GM23338 (cell line): Measurements from ENCODE around the gene TRMT10B. TPM values are rescaled to one million over a fixed set of nuclear protein-coding genes. Genes with fewer than 3 reads are reported as not detected.

Source experiments
- ATAC-seq: fragments of 200-7000 bp; cut with Tn5 transposase; 3 replicates; pipeline ENCODE4 v1.9.1; 2020
- DNase-seq: peaks from one replicate; pipeline ENCODE4 v3.0.0-alpha.2; 2015; ENCODE audit warnings: low spot score
- H2AFZ ChIP-seq: fragments of 200-600 bp; sonication (generic); 2 replicates; pipeline ENCODE4 v1.8.0; 2016; ENCODE audit warnings: antibody characterized with exemption, mild to moderate bottlenecking, moderate library complexity
- H3F3A ChIP-seq: fragments of 200-600 bp; sonication (generic); replicated peaks from 2 replicates; pipeline ENCODE4 v1.8.0; 2017; ENCODE audit warnings: antibody characterized with exemption, mixed run types, low read depth
- H3K27ac ChIP-seq: fragments of 200-600 bp; sonication (generic); 2 replicates; pipeline ENCODE4 v1.6.1; 2016; ENCODE audit warnings: low read depth
- H3K27me3 ChIP-seq: fragments of 200-600 bp; sonication (generic); 2 replicates; pipeline ENCODE4 v1.8.0; 2016; ENCODE audit warnings: mild to moderate bottlenecking, mixed run types, moderate library complexity; ENCODE audit not compliant: insufficient read depth
- H3K36me3 ChIP-seq: fragments of 200-600 bp; sonication (generic); 2 replicates; pipeline ENCODE4 v1.8.0; 2016; ENCODE audit warnings: mild to moderate bottlenecking; ENCODE audit not compliant: insufficient read depth
- H3K4me1 ChIP-seq: fragments of 200-600 bp; sonication (generic); 2 replicates; pipeline ENCODE4 v1.8.0; 2016; ENCODE audit warnings: mild to moderate bottlenecking, moderate library complexity; ENCODE audit not compliant: insufficient read depth
- H3K4me2 ChIP-seq: fragments of 200-600 bp; sonication (generic); 2 replicates; pipeline ENCODE4 v1.7.1; 2017; ENCODE audit warnings: mixed run types
- H3K4me3 ChIP-seq: fragments of 200-600 bp; sonication (generic); 2 replicates; pipeline ENCODE4 v1.6.1; 2016; ENCODE audit warnings: mixed run types
- H3K79me2 ChIP-seq: fragments of 200-600 bp; sonication (generic); replicated peaks from 2 replicates; pipeline ENCODE4 v1.8.0; 2017; ENCODE audit warnings: mild to moderate bottlenecking; ENCODE audit not compliant: insufficient read depth
- H3K9me2 ChIP-seq: fragments of 200-600 bp; sonication (generic); 2 replicates; pipeline ENCODE4 v1.8.0; 2017; ENCODE audit not compliant: insufficient read depth
- H4K20me1 ChIP-seq: fragments of 200-600 bp; sonication (generic); replicated peaks from 2 replicates; pipeline ENCODE4 v1.8.0; 2017; ENCODE audit warnings: mild to moderate bottlenecking; ENCODE audit not compliant: insufficient read depth
- H3K27ac Mint-ChIP-seq: 2 replicates; pipeline ENCODE4 v1.8.0; 2020; ENCODE audit warnings: inconsistent platforms, mild to moderate bottlenecking, moderate library complexity, mixed read lengths
- H3K27me3 Mint-ChIP-seq: 3 replicates; pipeline ENCODE4 v1.8.0; 2022; ENCODE audit warnings: low read depth, mild to moderate bottlenecking, moderate library complexity, mixed read lengths, inconsistent platforms; ENCODE audit not compliant: insufficient read depth, poor library complexity
- H3K36me3 Mint-ChIP-seq: 3 replicates; pipeline ENCODE4 v1.8.0; 2021; ENCODE audit warnings: low read depth, mild to moderate bottlenecking, inconsistent platforms, moderate library complexity, mixed read lengths
- H3K4me1 Mint-ChIP-seq: 3 replicates; pipeline ENCODE4 v1.8.0; 2020; ENCODE audit warnings: mild to moderate bottlenecking, inconsistent platforms, mixed read lengths
- H3K4me3 Mint-ChIP-seq: 3 replicates; pipeline ENCODE4 v1.8.0; 2021; ENCODE audit warnings: moderate library complexity, mild to moderate bottlenecking, inconsistent platforms, mixed read lengths
- H3K9me3 Mint-ChIP-seq: 3 replicates; pipeline ENCODE4 v1.8.0; 2020; ENCODE audit warnings: moderate library complexity, mild to moderate bottlenecking, inconsistent platforms, mixed read lengths
- CREB1 ChIP-seq: fragments of 250-450 bp; sonication (Bioruptor Pico); IDR thresholded peaks from 2 replicates; pipeline ENCODE4 v1.5.0; 2020; ENCODE audit warnings: low read depth, mild to moderate bottlenecking, moderate library complexity
- EZH2 ChIP-seq: fragments of 200-600 bp; sonication (generic); IDR thresholded peaks from one replicate; pipeline ENCODE4 v1.8.0; 2017; ENCODE audit warnings: antibody characterized with exemption, mild to moderate bottlenecking, low read depth; ENCODE audit not compliant: unreplicated experiment
- EZH2phosphoT487 ChIP-seq: fragments of 200-600 bp; sonication (generic); IDR thresholded peaks from one replicate; pipeline ENCODE4 v1.8.1; 2018; ENCODE audit warnings: antibody characterized with exemption; ENCODE audit not compliant: unreplicated experiment
- JUNB ChIP-seq: IDR thresholded peaks from one replicate; pipeline ENCODE4 v1.6.1; 2016; ENCODE audit warnings: antibody characterized with exemption; ENCODE audit not compliant: unreplicated experiment
- POLR2AphosphoS5 ChIP-seq: IDR thresholded peaks from 2 replicates; pipeline ENCODE4 v1.6.1; 2016; ENCODE audit warnings: antibody characterized with exemption, low read depth
- ZNF114 ChIP-seq: fragments of 250-450 bp; sonication (Bioruptor Pico); IDR thresholded peaks from 2 replicates; pipeline ENCODE4 v1.5.0; 2020; ENCODE audit warnings: mild to moderate bottlenecking, moderate library complexity
- ZNF331 ChIP-seq: fragments of 250-450 bp; sonication (Bioruptor Pico); IDR thresholded peaks from 2 replicates; pipeline ENCODE4 v1.5.0; 2020; ENCODE audit warnings: low read depth, mild to moderate bottlenecking, moderate library complexity
- polyA plus RNA-seq: library from polyadenylated mRNA; unstranded; fragments of >200 nt; fragmentation: Nextera tagmentation; extraction: Ambion mirVana; gene quantifications from 2 replicates; pipeline ENCODE4 v1.2.1, GENCODE V29; 2016
- total RNA-seq: library from RNA; depleted of rRNA; stranded (reverse); fragments of >200 nt; shearing (Covaris generic); gene quantifications from 2 replicates; pipeline ENCODE4 v1.2.3, GENCODE V29; 2014
- TF ChIP-seq, protein P1 (sequence below), 2 experiments: fragments of 200-600 bp in 1 of 2; sonication (generic) in 1 of 2; conservative IDR thresholded peaks; 2 replicates each; pipeline versions ENCODE4 v1.5.1 to v1.6.1; 2016 to 2017; ENCODE audit warnings: antibody characterized with exemption in 2 of 2, low read depth in 2 of 2, mild to moderate bottlenecking in 2 of 2, moderate library complexity in 1 of 2
- TF ChIP-seq, protein P2 (sequence below): fragments of 250-450 bp; sonication (Bioruptor Pico); IDR thresholded peaks from 2 replicates; pipeline ENCODE4 v1.5.0; 2020; ENCODE audit warnings: mild to moderate bottlenecking, moderate library complexity

The TRMT10B gene
- total and polyA plus RNA-seq, 2 experiments from 2014 or later, result 3.1 to 10.8 TPM

DNA sequence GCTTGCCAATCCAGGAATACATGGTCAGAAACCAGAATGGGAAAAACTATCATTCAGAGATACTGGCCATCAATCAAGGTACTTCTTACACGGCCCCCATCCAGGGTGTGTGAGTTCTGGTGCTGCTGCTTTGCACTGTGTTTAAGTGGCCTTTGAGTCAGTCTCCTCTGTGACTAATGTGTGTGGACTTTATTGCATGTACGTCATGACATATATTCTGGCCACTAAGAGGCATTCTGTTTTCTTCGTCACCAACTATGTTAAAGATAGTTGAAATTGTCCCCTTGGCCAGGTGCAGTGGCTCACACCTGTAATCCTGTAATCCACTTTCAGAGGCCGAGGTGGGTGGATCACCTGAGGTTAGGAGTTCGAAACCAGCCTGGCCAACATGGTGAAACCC is 22.7 kb downstream of the TRMT10B start (continued):
- TF ChIP-seq, protein P1, sequence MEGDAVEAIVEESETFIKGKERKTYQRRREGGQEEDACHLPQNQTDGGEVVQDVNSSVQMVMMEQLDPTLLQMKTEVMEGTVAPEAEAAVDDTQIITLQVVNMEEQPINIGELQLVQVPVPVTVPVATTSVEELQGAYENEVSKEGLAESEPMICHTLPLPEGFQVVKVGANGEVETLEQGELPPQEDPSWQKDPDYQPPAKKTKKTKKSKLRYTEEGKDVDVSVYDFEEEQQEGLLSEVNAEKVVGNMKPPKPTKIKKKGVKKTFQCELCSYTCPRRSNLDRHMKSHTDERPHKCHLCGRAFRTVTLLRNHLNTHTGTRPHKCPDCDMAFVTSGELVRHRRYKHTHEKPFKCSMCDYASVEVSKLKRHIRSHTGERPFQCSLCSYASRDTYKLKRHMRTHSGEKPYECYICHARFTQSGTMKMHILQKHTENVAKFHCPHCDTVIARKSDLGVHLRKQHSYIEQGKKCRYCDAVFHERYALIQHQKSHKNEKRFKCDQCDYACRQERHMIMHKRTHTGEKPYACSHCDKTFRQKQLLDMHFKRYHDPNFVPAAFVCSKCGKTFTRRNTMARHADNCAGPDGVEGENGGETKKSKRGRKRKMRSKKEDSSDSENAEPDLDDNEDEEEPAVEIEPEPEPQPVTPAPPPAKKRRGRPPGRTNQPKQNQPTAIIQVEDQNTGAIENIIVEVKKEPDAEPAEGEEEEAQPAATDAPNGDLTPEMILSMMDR (conservative IDR thresholded peaks at IDR 0.05; ENCODE audit: low read depth in 2 of 2), result no peak
- TF ChIP-seq POLR2AphosphoS5 (no peak), ZNF114 (no peak), EZH2phosphoT487 (no peak), EZH2 (no peak)
- TF ChIP-seq, protein P2, sequence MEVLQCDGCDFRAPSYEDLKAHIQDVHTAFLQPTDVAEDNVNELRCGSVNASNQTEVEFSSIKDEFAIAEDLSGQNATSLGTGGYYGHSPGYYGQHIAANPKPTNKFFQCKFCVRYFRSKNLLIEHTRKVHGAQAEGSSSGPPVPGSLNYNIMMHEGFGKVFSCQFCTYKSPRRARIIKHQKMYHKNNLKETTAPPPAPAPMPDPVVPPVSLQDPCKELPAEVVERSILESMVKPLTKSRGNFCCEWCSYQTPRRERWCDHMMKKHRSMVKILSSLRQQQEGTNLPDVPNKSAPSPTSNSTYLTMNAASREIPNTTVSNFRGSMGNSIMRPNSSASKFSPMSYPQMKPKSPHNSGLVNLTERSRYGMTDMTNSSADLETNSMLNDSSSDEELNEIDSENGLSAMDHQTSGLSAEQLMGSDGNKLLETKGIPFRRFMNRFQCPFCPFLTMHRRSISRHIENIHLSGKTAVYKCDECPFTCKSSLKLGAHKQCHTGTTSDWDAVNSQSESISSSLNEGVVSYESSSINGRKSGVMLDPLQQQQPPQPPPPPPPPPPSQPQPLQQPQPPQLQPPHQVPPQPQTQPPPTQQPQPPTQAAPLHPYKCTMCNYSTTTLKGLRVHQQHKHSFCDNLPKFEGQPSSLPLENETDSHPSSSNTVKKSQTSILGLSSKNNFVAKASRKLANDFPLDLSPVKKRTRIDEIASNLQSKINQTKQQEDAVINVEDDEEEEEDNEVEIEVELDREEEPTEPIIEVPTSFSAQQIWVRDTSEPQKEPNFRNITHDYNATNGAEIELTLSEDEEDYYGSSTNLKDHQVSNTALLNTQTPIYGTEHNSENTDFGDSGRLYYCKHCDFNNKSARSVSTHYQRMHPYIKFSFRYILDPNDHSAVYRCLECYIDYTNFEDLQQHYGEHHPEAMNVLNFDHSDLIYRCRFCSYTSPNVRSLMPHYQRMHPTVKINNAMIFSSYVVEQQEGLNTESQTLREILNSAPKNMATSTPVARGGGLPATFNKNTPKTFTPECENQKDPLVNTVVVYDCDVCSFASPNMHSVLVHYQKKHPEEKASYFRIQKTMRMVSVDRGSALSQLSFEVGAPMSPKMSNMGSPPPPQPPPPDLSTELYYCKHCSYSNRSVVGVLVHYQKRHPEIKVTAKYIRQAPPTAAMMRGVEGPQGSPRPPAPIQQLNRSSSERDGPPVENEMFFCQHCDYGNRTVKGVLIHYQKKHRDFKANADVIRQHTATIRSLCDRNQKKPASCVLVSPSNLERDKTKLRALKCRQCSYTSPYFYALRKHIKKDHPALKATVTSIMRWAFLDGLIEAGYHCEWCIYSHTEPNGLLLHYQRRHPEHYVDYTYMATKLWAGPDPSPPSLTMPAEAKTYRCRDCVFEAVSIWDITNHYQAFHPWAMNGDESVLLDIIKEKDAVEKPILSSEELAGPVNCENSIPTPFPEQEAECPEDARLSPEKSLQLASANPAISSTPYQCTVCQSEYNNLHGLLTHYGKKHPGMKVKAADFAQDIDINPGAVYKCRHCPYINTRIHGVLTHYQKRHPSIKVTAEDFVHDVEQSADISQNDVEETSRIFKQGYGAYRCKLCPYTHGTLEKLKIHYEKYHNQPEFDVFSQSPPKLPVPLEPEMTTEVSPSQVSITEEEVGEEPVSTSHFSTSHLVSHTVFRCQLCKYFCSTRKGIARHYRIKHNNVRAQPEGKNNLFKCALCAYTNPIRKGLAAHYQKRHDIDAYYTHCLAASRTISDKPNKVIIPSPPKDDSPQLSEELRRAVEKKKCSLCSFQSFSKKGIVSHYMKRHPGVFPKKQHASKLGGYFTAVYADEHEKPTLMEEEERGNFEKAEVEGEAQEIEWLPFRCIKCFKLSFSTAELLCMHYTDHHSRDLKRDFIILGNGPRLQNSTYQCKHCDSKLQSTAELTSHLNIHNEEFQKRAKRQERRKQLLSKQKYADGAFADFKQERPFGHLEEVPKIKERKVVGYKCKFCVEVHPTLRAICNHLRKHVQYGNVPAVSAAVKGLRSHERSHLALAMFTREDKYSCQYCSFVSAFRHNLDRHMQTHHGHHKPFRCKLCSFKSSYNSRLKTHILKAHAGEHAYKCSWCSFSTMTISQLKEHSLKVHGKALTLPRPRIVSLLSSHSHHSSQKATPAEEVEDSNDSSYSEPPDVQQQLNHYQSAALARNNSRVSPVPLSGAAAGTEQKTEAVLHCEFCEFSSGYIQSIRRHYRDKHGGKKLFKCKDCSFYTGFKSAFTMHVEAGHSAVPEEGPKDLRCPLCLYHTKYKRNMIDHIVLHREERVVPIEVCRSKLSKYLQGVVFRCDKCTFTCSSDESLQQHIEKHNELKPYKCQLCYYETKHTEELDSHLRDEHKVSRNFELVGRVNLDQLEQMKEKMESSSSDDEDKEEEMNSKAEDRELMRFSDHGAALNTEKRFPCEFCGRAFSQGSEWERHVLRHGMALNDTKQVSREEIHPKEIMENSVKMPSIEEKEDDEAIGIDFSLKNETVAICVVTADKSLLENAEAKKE (CRISPR knock-in tag), result no peak

DNA sequence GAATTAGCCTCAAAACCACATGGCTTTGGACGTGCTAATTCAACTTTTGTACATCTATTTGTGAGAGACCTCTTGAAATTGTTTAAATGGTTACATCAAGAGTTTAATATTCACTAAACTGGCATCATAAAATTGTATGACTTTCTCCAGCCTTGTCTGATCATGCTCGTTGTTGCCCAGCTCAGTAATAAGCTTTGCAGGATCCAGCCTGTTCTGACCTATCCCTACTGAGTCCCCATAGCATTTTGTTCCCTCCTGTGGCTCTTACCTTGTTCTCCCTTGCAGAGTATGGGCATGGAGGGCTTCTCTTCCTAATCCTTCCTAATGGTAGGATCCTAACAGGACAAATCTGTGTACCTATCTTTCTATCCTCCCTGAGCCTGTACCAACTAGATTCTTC is 24.9 kb downstream of the TRMT10B start:
- peaks cover 24% of the 10 kb centered on the region for H3K79me2 ChIP-seq
- H3K36me3 ChIP-seq, result peaks cover 52% of the 10 kb centered on the region
- 0 out of 2 replicates have a peak, but pooled peaks cover under 1% of the 10 kb centered on the region for H3K4me1 ChIP-seq
- no peaks in the 10 kb centered on the region for H3K9me2 ChIP-seq
- Mint-ChIP-seq H3K4me1 (peaks cover 6% of the 10 kb centered on the region), H3K9me3 (no peaks in the 10 kb centered on the region), H3K4me3 (no peak overlapping the region), H3K27ac (no peak overlapping the region), H3K36me3 (peaks cover 69% of the 10 kb centered on the region), H3K27me3 (peaks cover 6% of the 10 kb centered on the region)
- no peak overlapping the region for H3K4me3 ChIP-seq
- H3F3A ChIP-seq, result no peaks in the 10 kb centered on the region
- no peak for ATAC-seq
- H2AFZ ChIP-seq, result no peak overlapping the region
- no peaks in the 10 kb centered on the region for H3K27me3 ChIP-seq
- DNase-seq, result no peak
- H3K27ac ChIP-seq, result no peak overlapping the region
- H4K20me1 ChIP-seq, result peaks cover 35% of the 10 kb centered on the region
- H3K4me2 ChIP-seq, result no peak overlapping the region
- no peak for TF ChIP-seq JUNB
- TF ChIP-seq EZH2, result no peak
- no peak for TF ChIP-seq EZH2phosphoT487
- no peak for TF ChIP-seq POLR2AphosphoS5
- TF ChIP-seq, protein P1 (conservative IDR thresholded peaks at IDR 0.05; ENCODE audit: low read depth in 2 of 2), result no peak
- no peak for TF ChIP-seq ZNF331 (CRISPR knock-in tag)
- no peak for TF ChIP-seq CREB1 (CRISPR knock-in tag)
